Cardiac muscle cell (in vitro differentiated cells and primary cell): ENCODE measurements around the gene GRAMD4. TPM values are rescaled to one million over a fixed set of nuclear protein-coding genes. Genes with fewer than 3 reads are reported as not detected.

Source experiments
- DNase-seq, 2 donors: peaks; one replicate each; pipeline versions ENCODE4 v3.0.0 to v3.0.0-alpha.2; 2010 to 2017; ENCODE audit warnings: low read depth in 1 of 2, low spot score in 1 of 2
- H3K27ac ChIP-seq: fragments of 200-600 bp; sonication (generic); 2 replicates; pipeline ENCODE4 v1.5.1; 2016
- H3K27me3 ChIP-seq: fragments of 200-600 bp; sonication (generic); 2 replicates; pipeline ENCODE4 v1.6.0; 2016; ENCODE audit warnings: control low read depth
- H3K36me3 ChIP-seq: fragments of 200-600 bp; sonication (generic); 2 replicates; pipeline ENCODE4 v1.5.1; 2016; ENCODE audit warnings: control low read depth
- H3K4me1 ChIP-seq: fragments of 200-600 bp; sonication (generic); 2 replicates; pipeline ENCODE4 v1.8.1; 2017; ENCODE audit warnings: low read depth, mild to moderate bottlenecking, mixed run types
- H3K4me3 ChIP-seq: fragments of 200-600 bp; sonication (generic); 2 replicates; pipeline ENCODE4 v1.5.1; 2016; ENCODE audit warnings: mild to moderate bottlenecking
- H3K9me3 ChIP-seq: fragments of 200-600 bp; sonication (generic); 2 replicates; pipeline ENCODE4 v1.5.1; 2017; ENCODE audit warnings: low read depth, mild to moderate bottlenecking, control low read depth
- polyA plus RNA-seq: library from polyadenylated mRNA; unstranded; fragments of >200 nt; fragmentation: Nextera tagmentation; extraction: Ambion mirVana; gene quantifications from 2 replicates; pipeline ENCODE4 v1.2.1, GENCODE V29; 2016
- total RNA-seq: library from RNA; depleted of rRNA; stranded (reverse); fragments of >200 nt; gene quantifications from 2 replicates; pipeline ENCODE4 v1.2.3, GENCODE V29; 2016
- TF ChIP-seq, protein P1 (sequence below): IDR thresholded peaks from 2 replicates; pipeline ENCODE4 v1.5.1; 2012; ENCODE audit warnings: low read depth, mild to moderate bottlenecking, low read length

GRAMD4 gene, protein sequence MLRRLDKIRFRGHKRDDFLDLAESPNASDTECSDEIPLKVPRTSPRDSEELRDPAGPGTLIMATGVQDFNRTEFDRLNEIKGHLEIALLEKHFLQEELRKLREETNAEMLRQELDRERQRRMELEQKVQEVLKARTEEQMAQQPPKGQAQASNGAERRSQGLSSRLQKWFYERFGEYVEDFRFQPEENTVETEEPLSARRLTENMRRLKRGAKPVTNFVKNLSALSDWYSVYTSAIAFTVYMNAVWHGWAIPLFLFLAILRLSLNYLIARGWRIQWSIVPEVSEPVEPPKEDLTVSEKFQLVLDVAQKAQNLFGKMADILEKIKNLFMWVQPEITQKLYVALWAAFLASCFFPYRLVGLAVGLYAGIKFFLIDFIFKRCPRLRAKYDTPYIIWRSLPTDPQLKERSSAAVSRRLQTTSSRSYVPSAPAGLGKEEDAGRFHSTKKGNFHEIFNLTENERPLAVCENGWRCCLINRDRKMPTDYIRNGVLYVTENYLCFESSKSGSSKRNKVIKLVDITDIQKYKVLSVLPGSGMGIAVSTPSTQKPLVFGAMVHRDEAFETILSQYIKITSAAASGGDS
- total RNA-seq = 49.3 and 79.3 TPM in 2 replicates
- 51.8 and 57.5 TPM in 2 replicates for polyA plus RNA-seq

DNA sequence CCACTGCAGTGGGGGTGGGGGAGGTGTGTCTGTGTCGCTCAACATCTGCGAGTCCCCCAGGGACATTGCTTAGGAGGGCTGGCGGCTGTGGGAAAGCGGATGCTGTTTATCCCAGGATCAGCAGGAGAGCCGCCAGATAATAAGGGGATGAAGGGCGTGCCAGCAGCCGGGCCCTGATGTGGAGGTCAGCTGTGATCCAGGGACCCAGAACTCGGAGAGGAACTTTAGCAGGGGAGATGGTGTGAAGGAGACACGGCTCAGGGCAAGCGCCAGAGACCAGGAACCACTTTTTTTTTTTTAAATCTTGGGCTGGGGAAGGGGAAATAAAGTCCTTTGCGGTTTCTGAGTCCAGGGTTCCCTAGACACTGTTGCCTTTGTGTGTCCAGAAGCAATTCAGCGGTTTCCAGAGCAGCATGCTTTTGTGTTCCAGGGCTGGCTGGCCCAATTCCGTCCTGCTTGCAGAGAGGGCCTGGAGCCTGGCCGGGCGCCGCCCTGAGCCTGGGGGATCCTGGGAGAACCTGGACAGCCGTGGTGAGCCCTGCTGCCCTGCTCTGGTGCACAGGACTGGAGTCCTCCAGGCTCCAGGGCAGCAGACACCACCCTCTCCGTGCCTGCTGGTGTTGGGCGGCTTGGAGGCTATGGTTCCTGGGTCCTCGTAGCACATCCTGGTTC lies at the start of gene GRAMD4:
TSS of gene GRAMD4 (plus strand) at position 557 of the 672 bp plus-strand sequence. CDS start 6,414 bp downstream, outside the sequence.
- no peaks in the 10 kb centered on the region for H3K9me3 ChIP-seq
- DNase-seq = peak in 1 of 2 donors; percentile 57
- H3K4me3 ChIP-seq = no peak within 1 kb of the TSS
- H3K36me3 ChIP-seq = no peaks in the 10 kb centered on the region
- peak within 1 kb of the TSS; percentile 51 for H3K27ac ChIP-seq
- peaks cover 14% of the 10 kb centered on the region for H3K4me1 ChIP-seq
- TF ChIP-seq, protein P1, sequence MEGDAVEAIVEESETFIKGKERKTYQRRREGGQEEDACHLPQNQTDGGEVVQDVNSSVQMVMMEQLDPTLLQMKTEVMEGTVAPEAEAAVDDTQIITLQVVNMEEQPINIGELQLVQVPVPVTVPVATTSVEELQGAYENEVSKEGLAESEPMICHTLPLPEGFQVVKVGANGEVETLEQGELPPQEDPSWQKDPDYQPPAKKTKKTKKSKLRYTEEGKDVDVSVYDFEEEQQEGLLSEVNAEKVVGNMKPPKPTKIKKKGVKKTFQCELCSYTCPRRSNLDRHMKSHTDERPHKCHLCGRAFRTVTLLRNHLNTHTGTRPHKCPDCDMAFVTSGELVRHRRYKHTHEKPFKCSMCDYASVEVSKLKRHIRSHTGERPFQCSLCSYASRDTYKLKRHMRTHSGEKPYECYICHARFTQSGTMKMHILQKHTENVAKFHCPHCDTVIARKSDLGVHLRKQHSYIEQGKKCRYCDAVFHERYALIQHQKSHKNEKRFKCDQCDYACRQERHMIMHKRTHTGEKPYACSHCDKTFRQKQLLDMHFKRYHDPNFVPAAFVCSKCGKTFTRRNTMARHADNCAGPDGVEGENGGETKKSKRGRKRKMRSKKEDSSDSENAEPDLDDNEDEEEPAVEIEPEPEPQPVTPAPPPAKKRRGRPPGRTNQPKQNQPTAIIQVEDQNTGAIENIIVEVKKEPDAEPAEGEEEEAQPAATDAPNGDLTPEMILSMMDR = no peak
- H3K27me3 ChIP-seq = no peaks in the 10 kb centered on the region

DNA sequence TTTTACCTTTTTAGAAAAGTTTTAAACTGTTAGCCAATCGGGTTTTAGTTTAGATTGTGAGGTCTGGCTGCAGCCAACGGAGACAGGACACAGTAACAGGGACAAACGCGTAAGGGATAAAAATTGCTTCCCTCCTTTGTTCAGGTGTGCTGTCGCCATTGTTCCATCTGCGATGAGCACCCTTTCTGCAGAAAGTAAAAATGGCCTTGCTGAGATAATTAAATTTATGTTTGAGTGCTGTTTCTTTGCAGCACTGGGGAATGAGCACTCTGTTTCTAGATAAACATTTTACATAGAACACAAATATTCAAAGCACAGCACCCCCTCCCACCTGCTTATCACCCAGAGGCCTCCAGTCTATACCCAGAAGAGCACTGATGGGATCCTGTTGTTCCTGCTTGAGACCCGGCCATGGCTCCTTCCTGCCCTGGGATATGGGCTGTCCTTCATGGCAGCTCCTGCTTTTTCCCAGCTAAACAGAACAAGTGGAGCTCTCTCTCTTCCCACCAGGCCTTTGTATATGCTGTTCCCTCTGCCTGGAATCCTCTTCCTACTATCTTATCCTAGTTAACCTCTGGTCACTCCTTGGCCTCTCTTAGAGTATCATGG lies 48.4 kb upstream of the GRAMD4 start:
- TF ChIP-seq, protein P1 = no peak
- H3K4me3 ChIP-seq = no peak overlapping the region
- no peaks in the 10 kb centered on the region for H3K36me3 ChIP-seq
- H3K9me3 ChIP-seq = no peaks in the 10 kb centered on the region
- no peaks in the 10 kb centered on the region for H3K27me3 ChIP-seq
- H3K4me1 ChIP-seq = peaks cover 13% of the 10 kb centered on the region
- H3K27ac ChIP-seq = no peak overlapping the region
- DNase-seq = no peak

DNA sequence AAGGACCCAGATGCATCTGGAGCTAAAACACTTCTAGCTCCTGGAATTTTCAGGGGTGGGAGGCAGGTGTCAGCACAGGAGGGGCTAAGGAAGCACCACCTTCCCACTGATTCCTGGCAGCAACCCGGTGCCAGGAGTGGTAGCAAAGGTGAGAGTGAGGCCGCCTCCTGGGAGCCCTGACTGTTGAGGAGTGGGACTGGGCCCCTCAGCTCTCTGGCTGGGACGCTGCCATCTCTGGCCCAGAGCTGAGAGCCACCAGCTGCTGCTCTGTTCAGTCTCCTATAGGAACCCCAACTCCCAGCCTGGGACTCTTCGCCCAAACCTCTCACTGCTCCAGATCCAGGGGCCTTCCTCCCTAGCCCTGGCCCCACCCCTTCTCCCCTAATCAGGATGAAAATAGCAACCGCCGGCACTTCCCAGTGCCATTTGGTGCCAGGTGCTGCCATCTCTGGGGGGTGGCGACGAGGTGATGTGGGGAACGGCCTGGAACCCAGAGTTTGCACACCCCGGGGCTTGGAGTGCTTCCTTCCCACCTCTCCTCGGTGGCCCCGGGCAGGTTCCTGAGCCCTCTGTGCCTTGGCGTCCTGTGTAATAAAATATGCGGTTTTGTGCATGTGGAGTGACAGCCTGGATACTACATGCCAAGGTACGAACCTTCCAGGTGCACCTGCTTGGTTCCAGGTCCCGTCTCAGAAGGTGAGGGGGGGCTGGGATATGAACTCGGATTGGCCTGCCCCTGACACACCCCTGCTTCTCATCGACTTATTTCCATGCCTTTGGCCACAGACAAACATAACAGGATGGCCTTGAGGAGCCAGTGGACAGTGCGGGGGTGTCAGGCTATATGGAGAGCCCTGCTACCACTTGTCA lies 47.0 kb upstream of the GRAMD4 start:
- TF ChIP-seq, protein P1 = no peak
- no peak overlapping the region for H3K27ac ChIP-seq
- H3K4me1 ChIP-seq = peaks cover 17% of the 10 kb centered on the region
- H3K9me3 ChIP-seq = no peaks in the 10 kb centered on the region
- H3K4me3 ChIP-seq = no peak overlapping the region
- no peaks in the 10 kb centered on the region for H3K27me3 ChIP-seq
- H3K36me3 ChIP-seq = no peaks in the 10 kb centered on the region
- no peak for DNase-seq

DNA sequence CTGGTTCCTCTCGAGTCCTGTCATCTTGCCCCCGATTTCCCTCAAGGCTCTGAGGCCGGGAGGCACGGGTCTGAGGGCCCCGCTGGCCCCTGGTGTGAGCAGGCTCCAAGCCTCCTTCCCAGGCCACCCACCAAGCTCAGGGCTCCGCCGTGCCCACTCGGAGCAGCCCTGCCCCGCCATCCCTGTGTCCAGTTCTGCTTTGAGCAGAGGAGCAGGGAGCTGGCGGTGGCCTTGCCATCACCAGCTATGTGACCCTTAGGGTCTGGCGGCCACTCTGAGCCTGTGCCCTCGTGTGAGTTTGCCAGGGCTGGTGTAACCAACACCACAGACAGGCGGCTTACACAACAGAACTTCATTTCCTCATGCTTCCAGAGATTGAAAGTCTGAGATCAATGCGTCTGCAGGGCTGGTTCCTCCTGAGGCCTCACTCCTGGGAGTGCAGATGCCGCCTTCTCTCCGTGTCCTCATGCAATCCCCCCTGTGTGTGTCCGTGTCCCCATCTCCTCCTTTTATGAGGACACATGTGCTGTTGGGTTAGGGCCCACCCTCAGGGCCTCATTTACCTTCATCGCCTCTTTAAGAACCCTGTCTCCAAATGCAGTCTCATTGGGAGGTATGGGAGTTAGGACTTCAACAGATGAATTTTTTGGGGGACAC lies 46.3 kb upstream of the GRAMD4 start:
- Histone ChIP-seq H3K36me3 (no peaks in the 10 kb centered on the region), H3K27me3 (no peaks in the 10 kb centered on the region), H3K4me1 (peaks cover 24% of the 10 kb centered on the region), H3K9me3 (no peaks in the 10 kb centered on the region), H3K4me3 (no peak overlapping the region), H3K27ac (no peak overlapping the region)
- TF ChIP-seq, protein P1 = no peak
- DNase-seq = no peak
